Stomach (tissue), 4 donors: ENCODE results near the gene BCL6.

Source experiments
- CTCF ChIP-seq, 7 experiments: fragments of 450-650 bp in 4 of 7; fragments of 200-600 bp in 3 of 7; sonication (generic) in 3 of 7; IDR thresholded peaks; one replicate each; pipeline ENCODE4 v1.5.1; 2016 to 2019; ENCODE audit warnings: antibody characterized with exemption in 7 of 7, control low read depth in 2 of 7, mild to moderate bottlenecking in 1 of 7
- EP300 ChIP-seq: sonication (generic); formaldehyde crosslinking; IDR thresholded peaks from one replicate; pipeline ENCODE4 v1.6.1; 2017; ENCODE audit warnings: antibody characterized with exemption
- POLR2AphosphoS5 ChIP-seq, 3 donors: sonication (generic); formaldehyde crosslinking; IDR thresholded peaks; one replicate each; pipeline ENCODE4 v1.6.1; 2016; ENCODE audit warnings: antibody characterized with exemption in 3 of 3

GRCh38 chr3:187679638-187680396 is 65.5 kb downstream of the BCL6 start:
- no peak for TF ChIP-seq POLR2AphosphoS5 (IDR thresholded peaks at IDR 0.05)
- peak in 5 of 7 experiments; percentile 87 to 97 (median 89) for TF ChIP-seq CTCF (IDR thresholded peaks at IDR 0.05)
- no peak for TF ChIP-seq EP300
